ENCODE data around the gene SIAH3.

- TF ChIP-seq CTCF (IDR thresholded peaks at IDR 0.05; ENCODE audit: low read length) (no peak), EZH2 (IDR thresholded peaks at IDR 0.05; ENCODE audit: borderline replicate concordance, low read length) (no peak)
Measured at GRCh38 chr13:45788011-45788410, 63.5 kb downstream of the SIAH3 start.
